Karpas-422 (cell line): ENCODE measurements around the gene GALNT1. TPM values are rescaled to one million over a fixed set of nuclear protein-coding genes. Genes with fewer than 3 reads are reported as not detected.

ENCODE experiments used
- DNase-seq: peaks from one replicate; pipeline ENCODE4 v3.0.0-alpha.2; 2015
- H2AFZ ChIP-seq: fragments of 200-600 bp; sonication (generic); 2 replicates; pipeline ENCODE4 v1.6.1; 2014; ENCODE audit warnings: antibody characterized with exemption, low read length, mixed read lengths
- H3K27ac ChIP-seq: fragments of 200-600 bp; sonication (generic); 2 replicates; pipeline ENCODE4 v1.5.1; 2014; ENCODE audit warnings: mild to moderate bottlenecking, low read length, moderate library complexity
- H3K27me3 ChIP-seq: fragments of 200-600 bp; sonication (generic); 2 replicates; pipeline ENCODE4 v1.6.1; 2014; ENCODE audit warnings: low read length, mixed read lengths
- H3K36me3 ChIP-seq: fragments of 200-600 bp; sonication (generic); 2 replicates; pipeline ENCODE4 v1.6.1; 2014; ENCODE audit warnings: low read length, mixed read lengths; ENCODE audit not compliant: insufficient read depth
- H3K4me1 ChIP-seq: fragments of 200-600 bp; sonication (generic); 2 replicates; pipeline ENCODE4 v1.6.1; 2014; ENCODE audit warnings: mild to moderate bottlenecking, low read length, mixed read lengths
- H3K4me2 ChIP-seq: fragments of 200-600 bp; sonication (generic); 2 replicates; pipeline ENCODE4 v1.6.1; 2014; ENCODE audit warnings: low read length, low read depth, mild to moderate bottlenecking; ENCODE audit not compliant: poor library complexity, severe bottlenecking
- H3K4me3 ChIP-seq: fragments of 200-600 bp; sonication (generic); 2 replicates; pipeline ENCODE4 v1.5.1; 2014; ENCODE audit warnings: mild to moderate bottlenecking, antibody characterized with exemption, low read length, mixed read lengths
- H3K79me2 ChIP-seq: fragments of 200-600 bp; sonication (generic); 2 replicates; pipeline ENCODE4 v1.6.1; 2014; ENCODE audit warnings: mild to moderate bottlenecking, low read length, mixed read lengths
- H3K9ac ChIP-seq: fragments of 200-600 bp; sonication (generic); 2 replicates; pipeline ENCODE4 v1.6.0; 2014; ENCODE audit warnings: low read length
- H3K9me2 ChIP-seq: fragments of 200-600 bp; sonication (generic), shearing (Covaris generic); replicated peaks from 2 replicates; pipeline ENCODE4 v1.6.0; 2014; ENCODE audit warnings: mild to moderate bottlenecking, low read length, moderate library complexity; ENCODE audit not compliant: insufficient read depth
- H3K9me3 ChIP-seq: fragments of 300-700, 200-600 bp; sonication (generic); 2 replicates; pipeline ENCODE4 v1.6.1; 2014; ENCODE audit warnings: low read length, mixed read lengths
- H4K20me1 ChIP-seq: fragments of 200-600 bp; sonication (generic); 2 replicates; pipeline ENCODE4 v1.6.1; 2014; ENCODE audit warnings: mild to moderate bottlenecking, antibody characterized with exemption, low read length, low read depth; ENCODE audit not compliant: insufficient read depth
- total RNA-seq: library from RNA; depleted of rRNA; stranded (reverse); fragments of >200 nt; shearing (Covaris generic); gene quantifications from 2 replicates; pipeline ENCODE4 v1.2.3, GENCODE V29; 2014; ENCODE audit warnings: low replicate concordance

The GALNT1 gene
- total RNA-seq, 1 experiment from 2014 or later: 259 TPM

DNA sequence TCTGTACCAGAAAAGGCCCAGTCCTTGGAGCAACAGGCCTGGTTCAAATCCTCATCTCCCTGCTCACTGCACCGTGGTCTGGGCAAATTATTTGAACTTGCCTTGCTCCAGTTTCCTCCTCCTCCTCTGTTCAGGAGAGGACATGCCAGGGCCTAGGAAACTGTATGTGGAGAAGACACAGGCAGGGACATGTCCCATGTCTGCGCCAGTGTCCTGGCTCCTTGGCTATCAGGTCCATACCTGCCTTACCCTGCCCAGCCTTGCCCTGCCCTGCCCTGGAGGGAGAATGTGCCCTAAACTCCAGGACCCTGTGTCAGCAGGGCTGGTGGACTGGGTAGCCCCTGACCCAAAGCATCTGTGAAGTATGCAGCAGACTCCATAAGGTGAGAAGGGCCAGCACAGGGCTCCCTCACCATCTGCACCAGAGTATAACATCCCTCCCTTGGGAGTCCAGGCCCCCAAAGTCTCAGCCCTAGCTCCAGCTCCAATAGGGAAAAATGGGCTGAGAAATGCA is 165.3 kb downstream of the GALNT1 start:
- DNase-seq: no peak
- Histone ChIP-seq H3K9me2 (no peaks in the 10 kb centered on the region), H3K36me3 (no peaks in the 10 kb centered on the region), H3K9me3 (peaks cover 4% of the 10 kb centered on the region; the same call in 1 of the 2 replicates), H3K4me1 (peaks cover 34% of the 10 kb centered on the region), H3K27ac (no peak overlapping the region), H3K27me3 (no peaks in the 10 kb centered on the region), H3K4me3 (no peak overlapping the region), H3K79me2 (no peaks in the 10 kb centered on the region), H3K4me2 (no peak overlapping the region), H3K9ac (no peak overlapping the region), H2AFZ (peak overlapping the region; percentile 86; the same call in 1 of the 2 replicates), H4K20me1 (no peaks in the 10 kb centered on the region)

DNA sequence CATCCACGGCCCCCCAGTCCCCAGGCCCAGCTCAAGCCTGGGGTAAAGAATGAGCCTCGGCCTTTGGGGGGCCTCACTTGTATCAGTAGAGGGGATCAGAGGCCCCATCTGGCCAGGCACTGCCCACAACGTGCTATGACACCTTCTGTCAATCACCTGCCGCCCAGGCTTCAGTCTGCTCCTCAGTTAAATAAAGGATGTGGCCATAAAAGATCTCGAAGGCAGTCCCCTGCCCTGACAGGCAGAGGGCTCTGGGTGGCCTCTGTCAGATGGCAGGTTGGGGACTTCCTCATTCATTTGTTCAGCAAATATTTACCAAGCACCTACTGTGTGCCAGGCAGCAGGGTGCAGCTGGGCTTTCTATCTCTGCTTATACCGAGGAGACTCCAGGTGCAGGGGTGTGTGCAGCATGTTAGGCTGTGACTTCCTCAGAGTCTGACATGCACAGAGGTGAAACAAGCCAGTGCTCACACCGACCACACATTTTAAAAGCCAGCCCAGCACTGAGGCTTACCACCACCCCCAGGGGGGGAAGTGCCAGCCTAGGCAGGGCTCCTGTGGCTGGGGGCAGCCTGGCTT is 166.4 kb downstream of the GALNT1 start:
- no peak overlapping the region for H3K4me2 ChIP-seq
- no peaks in the 10 kb centered on the region for H3K9me2 ChIP-seq
- H3K79me2 ChIP-seq: no peaks in the 10 kb centered on the region
- peak overlapping the region; percentile 39 for H3K9ac ChIP-seq
- H3K9me3 ChIP-seq: peaks cover 4% of the 10 kb centered on the region; the same call in 1 of the 2 replicates
- H2AFZ ChIP-seq: peak overlapping the region; percentile 60; the same call in 1 of the 2 replicates
- no peaks in the 10 kb centered on the region for H3K27me3 ChIP-seq
- DNase-seq: peak; percentile 60
- H4K20me1 ChIP-seq: no peaks in the 10 kb centered on the region
- H3K27ac ChIP-seq: no peak overlapping the region
- H3K4me1 ChIP-seq: peaks cover 29% of the 10 kb centered on the region
- H3K36me3 ChIP-seq: no peaks in the 10 kb centered on the region
- no peak overlapping the region for H3K4me3 ChIP-seq

DNA sequence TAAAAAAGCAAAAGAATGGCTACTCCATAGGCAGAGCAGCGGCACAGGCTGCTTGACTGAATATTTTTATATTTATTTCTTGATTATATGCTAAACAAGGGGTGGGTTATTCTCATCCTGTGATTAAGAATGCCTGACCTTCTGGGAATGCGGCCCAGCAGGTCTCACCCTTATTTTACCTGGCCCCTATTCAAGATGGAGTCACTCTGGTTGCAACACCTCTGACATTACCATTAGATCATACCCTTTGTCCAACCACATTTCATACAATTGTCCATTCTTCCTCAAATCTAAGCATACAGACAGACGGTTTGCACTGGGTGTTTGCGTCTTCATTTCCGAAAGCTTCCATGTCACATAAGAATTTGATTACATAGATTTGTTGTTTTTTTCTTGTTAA is 168.2 kb downstream of the GALNT1 start:
- Histone ChIP-seq H3K9me3 (peaks cover 4% of the 10 kb centered on the region; the same call in 1 of the 2 replicates), H3K27ac (no peak overlapping the region), H2AFZ (0 out of 2 replicates have a peak overlapping the region, but pooled peaks have one; percentile 38), H3K9ac (0 out of 2 replicates have a peak overlapping the region, but pooled peaks have one; percentile 17), H3K4me2 (peak overlapping the region; percentile 35), H3K36me3 (no peaks in the 10 kb centered on the region), H3K79me2 (no peaks in the 10 kb centered on the region), H3K27me3 (no peaks in the 10 kb centered on the region), H3K9me2 (no peaks in the 10 kb centered on the region), H3K4me3 (no peak overlapping the region), H4K20me1 (no peaks in the 10 kb centered on the region), H3K4me1 (peaks cover 29% of the 10 kb centered on the region)
- DNase-seq: no peak

DNA sequence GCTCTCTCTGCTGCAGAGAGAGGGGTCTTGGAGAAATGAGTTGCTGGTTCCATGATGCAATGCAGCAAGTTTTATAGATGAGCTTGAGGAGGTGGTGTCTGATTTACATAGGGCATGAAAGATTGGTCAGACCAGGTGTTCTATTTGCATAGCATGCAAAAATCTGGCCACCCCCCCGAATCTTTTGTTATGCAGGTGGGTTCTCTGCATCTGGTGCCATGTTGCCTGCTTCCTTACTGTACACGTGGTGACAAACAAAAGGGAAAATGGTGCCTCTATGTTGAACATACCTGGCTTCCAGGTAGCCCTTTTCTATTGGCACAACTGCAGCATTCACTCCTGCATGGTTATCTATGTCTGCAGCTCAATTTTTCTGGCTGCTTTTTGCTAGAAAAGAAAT is 169.4 kb downstream of the GALNT1 start:
- Histone ChIP-seq H3K79me2 (no peaks in the 10 kb centered on the region), H2AFZ (no peak overlapping the region), H3K27me3 (no peaks in the 10 kb centered on the region), H4K20me1 (no peaks in the 10 kb centered on the region), H3K4me2 (no peak overlapping the region), H3K36me3 (no peaks in the 10 kb centered on the region), H3K4me1 (peaks cover 31% of the 10 kb centered on the region), H3K27ac (no peak overlapping the region), H3K9me3 (no peaks in the 10 kb centered on the region; the same call in 1 of the 2 replicates), H3K4me3 (no peak overlapping the region), H3K9ac (no peak overlapping the region), H3K9me2 (no peaks in the 10 kb centered on the region)
- DNase-seq: no peak

DNA sequence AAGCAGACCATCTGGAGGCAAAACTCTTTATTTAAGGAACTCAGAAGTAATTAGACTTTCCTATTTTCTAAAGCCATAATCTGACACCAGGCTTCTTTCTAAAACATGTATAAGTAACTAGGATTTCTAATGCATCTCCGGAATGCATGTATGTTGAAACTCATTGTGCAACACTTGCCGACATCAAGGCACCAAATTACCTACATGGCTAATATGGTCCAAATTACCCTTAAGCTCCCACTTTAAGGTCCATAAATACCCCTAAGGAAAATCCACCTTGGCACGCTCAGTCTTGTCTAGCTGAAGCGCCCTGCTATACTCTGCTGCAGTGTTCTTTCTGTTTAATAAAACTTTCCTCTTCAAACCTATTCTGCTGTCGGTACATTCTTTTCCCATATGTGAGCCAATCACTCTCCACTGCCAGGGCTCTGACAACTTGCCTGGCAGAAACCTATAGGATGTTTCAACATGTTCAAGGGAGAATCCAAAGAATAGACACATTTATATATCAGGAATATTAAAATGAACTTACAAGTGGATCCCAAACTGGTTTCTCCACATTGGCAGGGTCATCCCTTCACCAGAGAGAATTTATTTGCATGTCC is 171.9 kb downstream of the GALNT1 start:
- Histone ChIP-seq H3K36me3 (peaks cover 6% of the 10 kb centered on the region), H3K4me1 (peaks cover 37% of the 10 kb centered on the region), H3K27ac (no peak overlapping the region), H3K9me3 (peaks cover 8% of the 10 kb centered on the region), H3K9ac (no peak overlapping the region), H3K4me3 (no peak overlapping the region), H3K79me2 (no peaks in the 10 kb centered on the region), H3K27me3 (no peaks in the 10 kb centered on the region), H4K20me1 (no peaks in the 10 kb centered on the region), H2AFZ (no peak overlapping the region), H3K4me2 (no peak overlapping the region), H3K9me2 (no peaks in the 10 kb centered on the region)
- no peak for DNase-seq

DNA sequence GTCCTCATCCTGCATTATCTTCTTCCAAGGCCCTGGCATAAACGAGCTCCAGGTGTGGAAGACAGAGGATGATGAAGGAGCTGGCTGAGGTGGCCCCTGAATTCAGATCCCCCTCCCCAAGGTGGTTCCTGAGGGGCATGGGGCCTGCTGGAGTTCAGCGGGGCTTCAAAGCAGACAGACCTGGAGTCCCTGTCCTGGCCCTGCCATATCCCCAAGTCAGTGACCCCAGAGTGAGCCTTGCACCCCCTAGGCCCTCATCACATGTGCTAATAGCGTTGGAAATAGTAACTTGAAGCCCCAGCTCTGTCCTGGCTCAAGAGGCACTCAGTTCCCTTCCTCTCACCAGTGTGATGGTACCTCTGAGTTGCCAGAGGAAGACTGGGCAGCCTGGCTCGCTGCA is 172.9 kb downstream of the GALNT1 start:
- Histone ChIP-seq H3K27ac (no peak overlapping the region), H3K4me2 (no peak overlapping the region), H3K79me2 (no peaks in the 10 kb centered on the region), H3K4me1 (peaks cover 34% of the 10 kb centered on the region), H2AFZ (no peak overlapping the region), H3K9me3 (peaks cover 8% of the 10 kb centered on the region), H4K20me1 (no peaks in the 10 kb centered on the region), H3K36me3 (peaks cover 11% of the 10 kb centered on the region), H3K9ac (no peak overlapping the region), H3K27me3 (no peaks in the 10 kb centered on the region), H3K4me3 (no peak overlapping the region), H3K9me2 (no peaks in the 10 kb centered on the region)
- DNase-seq: no peak

DNA sequence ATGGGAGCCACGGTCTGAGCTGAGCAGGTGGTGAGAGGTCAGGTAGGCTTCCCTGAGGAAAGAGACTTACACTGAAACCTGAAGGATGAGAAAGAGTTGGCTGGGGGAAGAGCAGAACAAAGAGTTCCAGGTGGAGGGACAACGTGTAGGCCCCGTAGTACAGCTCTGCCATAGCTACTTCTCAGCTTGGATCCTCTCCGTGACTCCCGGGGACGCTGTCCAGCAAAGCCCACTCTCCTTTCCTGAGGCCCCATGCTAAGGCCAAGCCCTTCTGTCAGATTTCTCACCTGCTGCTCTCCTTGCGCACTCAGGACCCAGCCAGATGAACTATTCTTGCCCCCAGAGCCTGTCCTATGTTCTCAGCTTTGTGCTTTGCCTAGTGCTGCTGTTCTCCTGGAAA is 173.8 kb downstream of the GALNT1 start:
- Histone ChIP-seq H3K9me2 (no peaks in the 10 kb centered on the region), H3K9me3 (peaks cover 8% of the 10 kb centered on the region), H3K4me3 (no peak overlapping the region), H3K9ac (no peak overlapping the region), H3K36me3 (peaks cover 11% of the 10 kb centered on the region), H3K79me2 (no peaks in the 10 kb centered on the region), H3K27ac (no peak overlapping the region), H4K20me1 (no peaks in the 10 kb centered on the region), H3K27me3 (no peaks in the 10 kb centered on the region), H3K4me1 (peaks cover 33% of the 10 kb centered on the region), H2AFZ (no peak overlapping the region), H3K4me2 (no peak overlapping the region)
- DNase-seq: no peak

DNA sequence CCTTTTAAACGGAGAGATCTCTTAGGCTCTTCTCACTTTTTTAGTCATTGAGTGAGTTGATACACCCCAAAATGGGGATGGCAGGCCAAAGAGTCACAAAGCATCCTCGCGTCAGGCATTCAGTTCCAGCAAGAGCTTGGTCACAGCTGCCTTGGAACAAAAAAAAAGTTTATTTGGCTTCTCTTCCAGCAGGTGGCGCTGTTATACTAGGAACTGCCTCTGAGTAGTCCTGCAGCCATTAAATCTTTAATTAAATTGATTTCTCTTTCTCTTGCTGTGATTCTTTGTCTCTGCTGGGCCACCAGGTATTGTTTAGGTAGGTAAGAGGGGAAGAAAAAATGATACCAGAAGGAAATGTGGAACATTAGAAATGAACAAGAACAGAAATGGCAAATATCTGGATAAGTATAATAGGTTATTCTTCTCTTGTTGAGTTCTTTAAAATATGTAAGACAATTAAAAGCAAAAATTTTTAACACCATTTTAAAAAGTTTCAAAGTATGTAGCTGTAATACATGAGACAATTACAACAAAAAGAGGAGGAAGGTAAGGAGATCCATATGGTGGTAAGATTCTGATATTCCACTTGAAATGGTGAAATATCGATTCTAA is 175.1 kb downstream of the GALNT1 start:
- Histone ChIP-seq H2AFZ (no peak overlapping the region), H4K20me1 (no peaks in the 10 kb centered on the region), H3K4me2 (no peak overlapping the region), H3K9me2 (no peaks in the 10 kb centered on the region), H3K79me2 (no peaks in the 10 kb centered on the region), H3K4me3 (no peak overlapping the region), H3K36me3 (peaks cover 11% of the 10 kb centered on the region), H3K4me1 (peaks cover 26% of the 10 kb centered on the region), H3K9ac (no peak overlapping the region), H3K27ac (peak overlapping the region; percentile 50), H3K27me3 (no peaks in the 10 kb centered on the region), H3K9me3 (peaks cover 8% of the 10 kb centered on the region)
- DNase-seq: peak; percentile 93
